Measurements from ENCODE around the gene GRHL3.
"Not testable (repeated sequence)": the region's sequence is repeated elsewhere in the genome, so short reads cannot be mapped to it uniquely, and the experiment has no call there.

Gene GRHL3

GRCh38 chr1:24319312-24319863, at the start of gene GRHL3:
Gene GRHL3, plus strand, starts transcription at chr1:24319357. Its CDS starts 195 bp downstream, at chr1:24319552.
- DNase-seq (ENCODE audit: low read depth in 2 of 2), result peak in 1 of 2 donors; percentile 6
- H3K4me3 ChIP-seq (replicated peaks in 1 of 2; ENCODE audit: low read depth in 2 of 2, low read length in 2 of 2), result no peak within 1 kb of the TSS
- no peak for TF ChIP-seq CTCF (IDR thresholded peaks at IDR 0.05; ENCODE audit: low read depth, low read length)

GRCh38 chr1:24274203-24275103, 44.7 kb upstream of the GRHL3 start:
- H3K4me3 ChIP-seq (replicated peaks in 1 of 2; ENCODE audit: low read depth in 2 of 2, low read length in 2 of 2); DNase-seq (ENCODE audit: low read depth in 2 of 2): not testable (repeated sequence)

GRCh38 chr1:24275104-24275410, 44.1 kb upstream of the GRHL3 start:
- H3K4me3 ChIP-seq (replicated peaks in 1 of 2; ENCODE audit: low read depth in 2 of 2, low read length in 2 of 2), result no peak overlapping the region
- no peak for TF ChIP-seq CTCF (IDR thresholded peaks at IDR 0.05; ENCODE audit: low read depth, low read length)
- no peak for DNase-seq (ENCODE audit: low read depth in 2 of 2)

GRCh38 chr1:24275510-24275909, 43.6 kb upstream of the GRHL3 start:
- no peak for TF ChIP-seq CTCF (IDR thresholded peaks at IDR 0.05; ENCODE audit: low read depth, low read length)
- peak; percentile 52 to 61 for DNase-seq (ENCODE audit: low read depth in 2 of 2)
- no peak overlapping the region for H3K4me3 ChIP-seq (replicated peaks in 1 of 2; ENCODE audit: low read depth in 2 of 2, low read length in 2 of 2)

GRCh38 chr1:24276791-24277190, 42.4 kb upstream of the GRHL3 start:
- no peak for TF ChIP-seq CTCF (IDR thresholded peaks at IDR 0.05; ENCODE audit: low read depth, low read length)
- no peak overlapping the region for H3K4me3 ChIP-seq (replicated peaks in 1 of 2; ENCODE audit: low read depth in 2 of 2, low read length in 2 of 2)
- peak; percentile 23 to 54 for DNase-seq (ENCODE audit: low read depth in 2 of 2)

- no peak for TF ChIP-seq CTCF (IDR thresholded peaks at IDR 0.05; ENCODE audit: low read depth, low read length)
- DNase-seq (ENCODE audit: low read depth in 2 of 2), result peak; percentile 57 to 89
- no peak overlapping the region for H3K4me3 ChIP-seq (replicated peaks in 1 of 2; ENCODE audit: low read depth in 2 of 2, low read length in 2 of 2)
Observed at GRCh38 chr1:24277420-24278169, 41.6 kb upstream of the GRHL3 start.

- DNase-seq (ENCODE audit: low read depth in 2 of 2), result no peak
- no peak for TF ChIP-seq CTCF (IDR thresholded peaks at IDR 0.05; ENCODE audit: low read depth, low read length)
- no peak overlapping the region for H3K4me3 ChIP-seq (replicated peaks in 1 of 2; ENCODE audit: low read depth in 2 of 2, low read length in 2 of 2)
Observed at GRCh38 chr1:24278726-24279125, 40.4 kb upstream of the GRHL3 start.

Measured in cardiac fibroblast (primary cell).